ENCODE measurements around the gene PRXL2B.

PRXL2B gene

GRCh38 chr1:2598329-2598931 is 11.9 kb downstream of the PRXL2B start:
- Mint-ChIP-seq H3K27ac (no peak overlapping the region), H3K9me3 (no peaks in the 10 kb centered on the region)

GRCh38 chr1:2601721-2602303 is 15.2 kb downstream of the PRXL2B start:
- H3K4me1 Mint-ChIP-seq (ENCODE audit: low read depth): peaks cover 5% of the 10 kb centered on the region
- H3K27me3 Mint-ChIP-seq: peaks cover 22% of the 10 kb centered on the region
- no peak overlapping the region for H3K4me3 Mint-ChIP-seq
- no peak overlapping the region for H3K27ac Mint-ChIP-seq
- intact Hi-C loops (cut with micrococcal nuclease): no loop called here
- no peaks in the 10 kb centered on the region for H3K9me3 Mint-ChIP-seq
- no peaks in the 10 kb centered on the region for H3K36me3 Mint-ChIP-seq (ENCODE audit: low read depth)

More at GRCh38 chr1:2598329-2598931, 11.9 kb downstream of the PRXL2B start:
- intact Hi-C loops (cut with micrococcal nuclease): no loop called here
- peaks cover 11% of the 10 kb centered on the region for H3K4me1 Mint-ChIP-seq (ENCODE audit: low read depth)
- H3K4me3 Mint-ChIP-seq: no peak overlapping the region
- H3K36me3 Mint-ChIP-seq (ENCODE audit: low read depth): no peaks in the 10 kb centered on the region
- H3K27me3 Mint-ChIP-seq: peaks cover 35% of the 10 kb centered on the region

- Mint-ChIP-seq H3K4me1 (ENCODE audit: low read depth) (peaks cover 5% of the 10 kb centered on the region), H3K27me3 (peaks cover 20% of the 10 kb centered on the region), H3K9me3 (no peaks in the 10 kb centered on the region), H3K4me3 (no peak overlapping the region), H3K36me3 (ENCODE audit: low read depth) (no peaks in the 10 kb centered on the region), H3K27ac (no peak overlapping the region)
- intact Hi-C loops (cut with micrococcal nuclease): no loop called here
Measured at GRCh38 chr1:2602311-2602835, 15.8 kb downstream of the PRXL2B start.

- H3K4me1 Mint-ChIP-seq (ENCODE audit: low read depth): peaks cover 5% of the 10 kb centered on the region
Measured at GRCh38 chr1:2602866-2603520, 16.4 kb downstream of the PRXL2B start.

GRCh38 chr1:2603521-2604155 is 17.1 kb downstream of the PRXL2B start:
- H3K9me3 Mint-ChIP-seq: no peaks in the 10 kb centered on the region
- peaks cover 3% of the 10 kb centered on the region for H3K4me1 Mint-ChIP-seq (ENCODE audit: low read depth)
- H3K27ac Mint-ChIP-seq: no peak overlapping the region
- H3K27me3 Mint-ChIP-seq: peaks cover 11% of the 10 kb centered on the region
- H3K4me3 Mint-ChIP-seq: no peak overlapping the region
- intact Hi-C loops (cut with micrococcal nuclease): no loop called here
- no peaks in the 10 kb centered on the region for H3K36me3 Mint-ChIP-seq (ENCODE audit: low read depth)

More at GRCh38 chr1:2602866-2603520, 16.4 kb downstream of the PRXL2B start:
- intact Hi-C loops (cut with micrococcal nuclease): no loop called here
- H3K36me3 Mint-ChIP-seq (ENCODE audit: low read depth): no peaks in the 10 kb centered on the region
- H3K27me3 Mint-ChIP-seq: peaks cover 14% of the 10 kb centered on the region
- H3K27ac Mint-ChIP-seq: no peak overlapping the region
- H3K4me3 Mint-ChIP-seq: no peak overlapping the region
- H3K9me3 Mint-ChIP-seq: no peaks in the 10 kb centered on the region

- intact Hi-C loops (cut with micrococcal nuclease): no loop called here
- Mint-ChIP-seq H3K4me1 (ENCODE audit: low read depth) (no peaks in the 10 kb centered on the region), H3K27me3 (peaks cover 11% of the 10 kb centered on the region), H3K36me3 (ENCODE audit: low read depth) (no peaks in the 10 kb centered on the region), H3K4me3 (no peak overlapping the region), H3K27ac (no peak overlapping the region), H3K9me3 (no peaks in the 10 kb centered on the region)
Measured at GRCh38 chr1:2604156-2604843, 17.7 kb downstream of the PRXL2B start.

GRCh38 chr1:2604844-2605508 is 18.4 kb downstream of the PRXL2B start:
- no peaks in the 10 kb centered on the region for H3K9me3 Mint-ChIP-seq
- H3K4me3 Mint-ChIP-seq: no peak overlapping the region
- H3K36me3 Mint-ChIP-seq (ENCODE audit: low read depth): no peaks in the 10 kb centered on the region
- intact Hi-C loops (cut with micrococcal nuclease): no loop called here
- no peak overlapping the region for H3K27ac Mint-ChIP-seq
- peaks cover 15% of the 10 kb centered on the region for H3K27me3 Mint-ChIP-seq
- no peaks in the 10 kb centered on the region for H3K4me1 Mint-ChIP-seq (ENCODE audit: low read depth)

GRCh38 chr1:2605509-2606395 is 19.2 kb downstream of the PRXL2B start:
- Mint-ChIP-seq H3K36me3 (ENCODE audit: low read depth) (no peaks in the 10 kb centered on the region), H3K4me1 (ENCODE audit: low read depth) (no peaks in the 10 kb centered on the region), H3K9me3 (no peaks in the 10 kb centered on the region), H3K4me3 (no peak overlapping the region), H3K27ac (no peak overlapping the region), H3K27me3 (peaks cover 19% of the 10 kb centered on the region)
- intact Hi-C loops (cut with micrococcal nuclease): no loop called here

GRCh38 chr1:2606396-2606880 is 19.9 kb downstream of the PRXL2B start:
- Mint-ChIP-seq H3K4me3 (no peak overlapping the region), H3K36me3 (ENCODE audit: low read depth) (no peaks in the 10 kb centered on the region), H3K9me3 (no peaks in the 10 kb centered on the region), H3K27me3 (peaks cover 23% of the 10 kb centered on the region), H3K4me1 (ENCODE audit: low read depth) (no peaks in the 10 kb centered on the region), H3K27ac (no peak overlapping the region)
- intact Hi-C loops (cut with micrococcal nuclease): no loop called here

GRCh38 chr1:2606881-2607621 is 20.5 kb downstream of the PRXL2B start:
- Mint-ChIP-seq H3K27me3 (peaks cover 21% of the 10 kb centered on the region), H3K36me3 (ENCODE audit: low read depth) (no peaks in the 10 kb centered on the region), H3K4me3 (no peak overlapping the region), H3K4me1 (ENCODE audit: low read depth) (no peaks in the 10 kb centered on the region), H3K9me3 (no peaks in the 10 kb centered on the region), H3K27ac (no peak overlapping the region)
- intact Hi-C loops (cut with micrococcal nuclease): no loop called here

GRCh38 chr1:2607641-2608091 is 21.1 kb downstream of the PRXL2B start:
- Mint-ChIP-seq H3K27me3 (peaks cover 17% of the 10 kb centered on the region), H3K36me3 (ENCODE audit: low read depth) (no peaks in the 10 kb centered on the region), H3K4me1 (ENCODE audit: low read depth) (no peaks in the 10 kb centered on the region), H3K4me3 (no peak overlapping the region), H3K27ac (no peak overlapping the region), H3K9me3 (no peaks in the 10 kb centered on the region)
- intact Hi-C loops (cut with micrococcal nuclease): no loop called here
